WTC11 (cell line): ENCODE results near the gene QTRT2. TPM values are rescaled to one million over a fixed set of nuclear protein-coding genes. Genes with fewer than 3 reads are reported as not detected.

ENCODE experiments used
- ATAC-seq: fragments of 200-7000 bp; cut with Tn5 transposase; 2 replicates; pipeline ENCODE4 v1.10.0; 2021; ENCODE audit warnings: mild to moderate bottlenecking, moderate library complexity
- CTCF ChIA-PET: fragments of 300-600 bp; sonication (Branson Sonifier 250); formaldehyde crosslinking; loops from one replicate; lab custom pipeline; 2021; ENCODE audit warnings: antibody characterized with exemption; lab: Charles Lee
- POLR2A ChIA-PET: fragments of 350-600 bp; sonication (Branson Sonifier 250); formaldehyde crosslinking; loops from one replicate; lab custom pipeline; 2021; ENCODE audit warnings: antibody characterized with exemption; lab: Charles Lee
- DNase-seq: peaks from one replicate; pipeline ENCODE4 v3.0.0; 2021; ENCODE audit warnings: low spot score
- H3K27ac Mint-ChIP-seq: 2 replicates; pipeline ENCODE4 v1.8.0; 2021; ENCODE audit warnings: mixed read lengths
- H3K27me3 Mint-ChIP-seq: 2 replicates; pipeline ENCODE4 v1.8.0; 2021; ENCODE audit warnings: low read depth, mild to moderate bottlenecking, moderate library complexity, mixed read lengths
- H3K36me3 Mint-ChIP-seq: 2 replicates; pipeline ENCODE4 v1.8.0; 2021; ENCODE audit warnings: mixed read lengths
- H3K4me1 Mint-ChIP-seq: 2 replicates; pipeline ENCODE4 v1.8.0; 2022; ENCODE audit warnings: mixed read lengths
- H3K4me3 Mint-ChIP-seq: 2 replicates; pipeline ENCODE4 v1.8.0; 2021; ENCODE audit warnings: mild to moderate bottlenecking, moderate library complexity, mixed read lengths
- H3K9me3 Mint-ChIP-seq: 2 replicates; pipeline ENCODE4 v1.8.0; 2021; ENCODE audit warnings: mixed read lengths
- CREM ChIP-seq: sonication (generic); formaldehyde crosslinking; IDR thresholded peaks from 2 replicates; pipeline ENCODE4 v1.8.1; 2022; ENCODE audit warnings: mild to moderate bottlenecking, missing genetic modification reagents, moderate library complexity
- ELF4 ChIP-seq: sonication (generic); formaldehyde crosslinking; IDR thresholded peaks from 2 replicates; pipeline ENCODE4 v1.8.1; 2022; ENCODE audit warnings: low read depth, mild to moderate bottlenecking, moderate library complexity, missing genetic modification reagents
- EMX1 ChIP-seq: fragments of 250-450 bp; sonication (Bioruptor Pico); IDR thresholded peaks from 2 replicates; pipeline ENCODE4 v1.8.0; 2021; ENCODE audit warnings: mild to moderate bottlenecking
- FOXP1 ChIP-seq: sonication (generic); formaldehyde crosslinking; IDR thresholded peaks from 2 replicates; pipeline ENCODE4 v1.8.0; 2022; ENCODE audit warnings: missing genetic modification reagents, mild to moderate bottlenecking, moderate library complexity, borderline replicate concordance
- JUN ChIP-seq: sonication (generic); formaldehyde crosslinking; IDR thresholded peaks from 2 replicates; pipeline ENCODE4 v1.8.0; 2023; ENCODE audit warnings: mild to moderate bottlenecking, missing genetic modification reagents
- MXD4 ChIP-seq: fragments of 250-450 bp; sonication (Bioruptor Pico); IDR thresholded peaks from 2 replicates; pipeline ENCODE4 v1.8.0; 2021; ENCODE audit warnings: mild to moderate bottlenecking, moderate library complexity, borderline replicate concordance
- NFYB ChIP-seq: sonication (generic); formaldehyde crosslinking; conservative IDR thresholded peaks from 2 replicates; pipeline ENCODE4 v1.8.0; 2022; ENCODE audit warnings: low read depth, missing genetic modification reagents
- NR3C1 ChIP-seq: sonication (generic); formaldehyde crosslinking; conservative IDR thresholded peaks from 2 replicates; pipeline ENCODE4 v1.8.1; 2023; ENCODE audit warnings: low read depth, mild to moderate bottlenecking, missing genetic modification reagents
- OVOL2 ChIP-seq: fragments of 250-450 bp; sonication (Bioruptor Pico); IDR thresholded peaks from 2 replicates; pipeline ENCODE4 v1.9.0; 2021; ENCODE audit warnings: mild to moderate bottlenecking, borderline replicate concordance
- SMAD4 ChIP-seq: sonication (generic); formaldehyde crosslinking; IDR thresholded peaks from 2 replicates; pipeline ENCODE4 v1.8.0; 2022; ENCODE audit warnings: mild to moderate bottlenecking, missing genetic modification reagents
- SP1 ChIP-seq: sonication (generic); formaldehyde crosslinking; conservative IDR thresholded peaks from 2 replicates; pipeline ENCODE4 v1.8.1; 2022; ENCODE audit warnings: missing genetic modification reagents
- TEAD1 ChIP-seq: sonication (generic); formaldehyde crosslinking; IDR thresholded peaks from 2 replicates; pipeline ENCODE4 v1.8.0; 2022; ENCODE audit warnings: mild to moderate bottlenecking, missing genetic modification reagents
- ZBTB21 ChIP-seq: sonication (generic); formaldehyde crosslinking; IDR thresholded peaks from 2 replicates; pipeline ENCODE4 v1.8.1; 2023; ENCODE audit warnings: mild to moderate bottlenecking, missing genetic modification reagents, borderline replicate concordance
- ZNF263 ChIP-seq: sonication (generic); formaldehyde crosslinking; IDR thresholded peaks from 2 replicates; pipeline ENCODE4 v1.8.1; 2022; ENCODE audit warnings: low read depth, mild to moderate bottlenecking, moderate library complexity, missing genetic modification reagents
- ZNF317 ChIP-seq: sonication (generic); formaldehyde crosslinking; IDR thresholded peaks from 2 replicates; pipeline ENCODE4 v1.8.1; 2023; ENCODE audit warnings: low read depth, mild to moderate bottlenecking, moderate library complexity, missing genetic modification reagents, borderline replicate concordance
- ZNF396 ChIP-seq: fragments of 250-450 bp; sonication (Bioruptor Pico); IDR thresholded peaks from 2 replicates; pipeline ENCODE4 v1.8.0; 2021; ENCODE audit warnings: mild to moderate bottlenecking, moderate library complexity, borderline replicate concordance
- ZNF671 ChIP-seq: fragments of 250-450 bp; sonication (Bioruptor Pico); IDR thresholded peaks from 2 replicates; pipeline ENCODE4 v1.8.0; 2021; ENCODE audit warnings: mild to moderate bottlenecking
- total RNA-seq: library from RNA; stranded (reverse); gene quantifications from 3 replicates; pipeline ENCODE4 v1.2.3, GENCODE V29; 2021
- TF ChIP-seq, protein P1 (sequence below): sonication (generic); formaldehyde crosslinking; conservative IDR thresholded peaks from 2 replicates; pipeline ENCODE4 v1.8.1; 2023; ENCODE audit warnings: mild to moderate bottlenecking, low read depth, missing genetic modification reagents, moderate library complexity
- TF ChIP-seq, protein P2 (sequence below): sonication (generic); formaldehyde crosslinking; IDR thresholded peaks from 2 replicates; pipeline ENCODE4 v1.8.1; 2023; ENCODE audit warnings: mild to moderate bottlenecking, missing genetic modification reagents, moderate library complexity
- TF ChIP-seq, protein P3 (sequence below): fragments of 250-450 bp; sonication (Bioruptor Pico); IDR thresholded peaks from 2 replicates; pipeline ENCODE4 v1.9.0; 2021; ENCODE audit warnings: moderate library complexity, mild to moderate bottlenecking, inconsistent platforms, borderline replicate concordance
- TF ChIP-seq, protein P4 (sequence below): sonication (generic); formaldehyde crosslinking; IDR thresholded peaks from 2 replicates; pipeline ENCODE4 v1.8.1; 2023; ENCODE audit warnings: mild to moderate bottlenecking, missing genetic modification reagents, moderate library complexity
- TF ChIP-seq, protein P5 (sequence below): fragments of 200-600 bp; IDR thresholded peaks from 2 replicates; pipeline ENCODE4 v1.8.0; 2022; ENCODE audit warnings: antibody characterized with exemption
- TF ChIP-seq, protein P6 (sequence below): sonication (generic); formaldehyde crosslinking; IDR thresholded peaks from 2 replicates; pipeline ENCODE4 v1.8.0; 2023; ENCODE audit warnings: missing genetic modification reagents
- TF ChIP-seq, protein P7 (sequence below): sonication (generic); formaldehyde crosslinking; IDR thresholded peaks from 2 replicates; pipeline ENCODE4 v1.8.1; 2022; ENCODE audit warnings: mild to moderate bottlenecking, missing genetic modification reagents, moderate library complexity, borderline replicate concordance

Gene QTRT2
- total RNA-seq, 1 experiment from 2014 or later = 40.0 TPM

DNA sequence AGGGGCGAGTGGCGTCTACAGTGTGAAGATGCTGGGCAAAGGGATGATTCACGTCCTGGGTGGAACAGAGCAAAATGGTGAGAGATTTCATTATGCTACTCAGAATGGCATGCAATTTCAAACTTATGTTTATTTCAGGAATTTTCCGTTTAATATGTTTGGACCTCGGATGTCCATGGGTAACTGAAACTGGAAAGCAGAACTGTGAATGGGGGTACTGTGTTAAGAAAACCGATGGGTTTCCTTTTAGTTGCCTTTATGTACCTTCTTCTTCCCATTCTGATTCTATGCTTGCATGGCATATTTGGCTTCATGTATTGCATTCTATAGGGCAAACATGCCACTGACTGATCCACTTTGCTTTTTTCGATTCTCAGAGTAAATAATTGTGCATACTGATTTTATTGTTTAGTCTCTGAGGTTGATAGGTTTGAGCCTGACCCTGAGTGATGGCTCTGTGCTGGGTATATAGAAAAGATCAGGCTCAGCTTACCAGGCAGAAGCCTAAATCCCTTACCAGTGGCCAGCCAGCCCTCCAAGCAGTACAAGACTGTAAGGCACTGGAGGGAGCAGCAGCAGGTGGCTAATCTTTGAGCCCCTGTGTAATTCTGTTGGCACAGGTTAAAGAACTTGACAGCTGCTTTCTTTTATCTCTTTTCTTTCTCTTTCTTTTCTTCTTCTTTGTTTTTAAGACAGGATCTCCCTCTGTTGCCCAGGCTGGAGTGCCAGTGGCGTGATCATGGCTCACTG, 4.5 kb downstream of the QTRT2 start (continued):
- TF ChIP-seq, protein P1, sequence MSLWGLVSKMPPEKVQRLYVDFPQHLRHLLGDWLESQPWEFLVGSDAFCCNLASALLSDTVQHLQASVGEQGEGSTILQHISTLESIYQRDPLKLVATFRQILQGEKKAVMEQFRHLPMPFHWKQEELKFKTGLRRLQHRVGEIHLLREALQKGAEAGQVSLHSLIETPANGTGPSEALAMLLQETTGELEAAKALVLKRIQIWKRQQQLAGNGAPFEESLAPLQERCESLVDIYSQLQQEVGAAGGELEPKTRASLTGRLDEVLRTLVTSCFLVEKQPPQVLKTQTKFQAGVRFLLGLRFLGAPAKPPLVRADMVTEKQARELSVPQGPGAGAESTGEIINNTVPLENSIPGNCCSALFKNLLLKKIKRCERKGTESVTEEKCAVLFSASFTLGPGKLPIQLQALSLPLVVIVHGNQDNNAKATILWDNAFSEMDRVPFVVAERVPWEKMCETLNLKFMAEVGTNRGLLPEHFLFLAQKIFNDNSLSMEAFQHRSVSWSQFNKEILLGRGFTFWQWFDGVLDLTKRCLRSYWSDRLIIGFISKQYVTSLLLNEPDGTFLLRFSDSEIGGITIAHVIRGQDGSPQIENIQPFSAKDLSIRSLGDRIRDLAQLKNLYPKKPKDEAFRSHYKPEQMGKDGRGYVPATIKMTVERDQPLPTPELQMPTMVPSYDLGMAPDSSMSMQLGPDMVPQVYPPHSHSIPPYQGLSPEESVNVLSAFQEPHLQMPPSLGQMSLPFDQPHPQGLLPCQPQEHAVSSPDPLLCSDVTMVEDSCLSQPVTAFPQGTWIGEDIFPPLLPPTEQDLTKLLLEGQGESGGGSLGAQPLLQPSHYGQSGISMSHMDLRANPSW (CRISPR knock-in tag) = no peak
- TF ChIP-seq NFYB (CRISPR knock-in tag) = no peak
- no peak for TF ChIP-seq ZNF263 (CRISPR knock-in tag)
- TF ChIP-seq CREM (CRISPR knock-in tag) = no peak
- TF ChIP-seq EMX1 (CRISPR knock-in tag) = no peak

DNA sequence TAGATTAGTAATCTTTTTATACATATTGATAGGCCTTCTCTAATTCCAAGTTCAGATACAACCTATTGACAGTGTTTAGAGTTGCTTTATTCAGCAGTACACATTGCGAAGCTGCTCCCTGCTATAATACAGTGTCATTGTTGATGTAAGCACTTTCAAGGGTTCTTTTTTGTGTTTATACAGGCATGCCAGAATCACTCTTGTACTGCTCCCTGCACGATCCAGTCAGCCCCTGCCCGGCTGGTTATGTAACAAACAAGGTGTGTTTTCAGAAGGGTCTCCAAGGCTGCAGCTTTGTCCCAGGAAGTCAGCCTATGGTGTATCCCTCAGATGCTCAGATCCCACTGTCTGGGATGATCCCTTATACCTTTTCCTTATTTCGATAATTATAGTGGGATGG, 11.3 kb downstream of the QTRT2 start:
- no peak overlapping the region for H3K27ac Mint-ChIP-seq
- ChIA-PET POLR2A (no interaction called here), CTCF (no interaction called here)
- peaks cover 45% of the 10 kb centered on the region for H3K36me3 Mint-ChIP-seq
- no peak for ATAC-seq
- H3K27me3 Mint-ChIP-seq = no peaks in the 10 kb centered on the region
- H3K9me3 Mint-ChIP-seq = no peaks in the 10 kb centered on the region
- TF ChIP-seq ELF4 (CRISPR knock-in tag) = no peak
- TF ChIP-seq MXD4 (CRISPR knock-in tag) = no peak
- no peak for TF ChIP-seq OVOL2 (CRISPR knock-in tag)
- no peak for TF ChIP-seq NFYB (CRISPR knock-in tag)
- TF ChIP-seq, all 79 proteins: peak for 0
- Mint-ChIP-seq H3K4me3 (no peak overlapping the region), H3K4me1 (no peaks in the 10 kb centered on the region)
- DNase-seq = no peak

DNA sequence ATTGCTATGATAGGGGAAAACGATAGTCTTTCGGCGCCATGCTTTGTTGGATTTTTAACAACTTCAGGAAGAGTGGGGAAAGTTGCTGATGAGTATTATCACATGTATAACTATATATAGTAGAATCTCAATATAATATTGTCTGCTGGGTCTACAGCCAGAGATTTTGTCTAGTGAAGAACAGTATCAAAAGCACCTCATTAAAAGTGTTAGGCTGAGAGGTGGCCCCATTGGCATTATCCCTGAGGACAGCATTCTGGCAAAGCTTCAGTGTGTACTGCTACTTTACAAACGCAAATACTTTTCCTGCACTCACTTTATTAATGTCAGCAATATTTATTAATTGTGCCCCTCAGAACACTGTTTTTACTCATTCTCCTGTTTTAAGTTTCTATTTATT, 11.8 kb downstream of the QTRT2 start:
- CTCF ChIA-PET = no interaction called here
- H3K36me3 Mint-ChIP-seq = peaks cover 48% of the 10 kb centered on the region
- TF ChIP-seq, protein P2, sequence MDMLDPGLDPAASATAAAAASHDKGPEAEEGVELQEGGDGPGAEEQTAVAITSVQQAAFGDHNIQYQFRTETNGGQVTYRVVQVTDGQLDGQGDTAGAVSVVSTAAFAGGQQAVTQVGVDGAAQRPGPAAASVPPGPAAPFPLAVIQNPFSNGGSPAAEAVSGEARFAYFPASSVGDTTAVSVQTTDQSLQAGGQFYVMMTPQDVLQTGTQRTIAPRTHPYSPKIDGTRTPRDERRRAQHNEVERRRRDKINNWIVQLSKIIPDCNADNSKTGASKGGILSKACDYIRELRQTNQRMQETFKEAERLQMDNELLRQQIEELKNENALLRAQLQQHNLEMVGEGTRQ (CRISPR knock-in tag) = no peak
- TF ChIP-seq SMAD4 (CRISPR knock-in tag) (no peak), FOXP1 (CRISPR knock-in tag) (no peak), ZNF396 (no peak), ZNF317 (no peak), ZBTB21 (CRISPR knock-in tag) (no peak), JUN (CRISPR knock-in tag) (no peak), OVOL2 (CRISPR knock-in tag) (no peak), ELF4 (CRISPR knock-in tag) (no peak), ZNF671 (CRISPR knock-in tag) (no peak), TEAD1 (CRISPR knock-in tag) (no peak), SP1 (CRISPR knock-in tag) (no peak), NR3C1 (no peak)
- TF ChIP-seq, protein P3, sequence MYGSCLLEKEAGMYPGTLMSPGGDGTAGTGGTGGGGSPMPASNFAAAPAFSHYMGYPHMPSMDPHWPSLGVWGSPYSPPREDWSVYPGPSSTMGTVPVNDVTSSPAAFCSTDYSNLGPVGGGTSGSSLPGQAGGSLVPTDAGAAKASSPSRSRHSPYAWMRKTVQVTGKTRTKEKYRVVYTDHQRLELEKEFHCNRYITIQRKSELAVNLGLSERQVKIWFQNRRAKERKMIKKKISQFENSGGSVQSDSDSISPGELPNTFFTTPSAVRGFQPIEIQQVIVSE (CRISPR knock-in tag) = no peak
- TF ChIP-seq, protein P4, sequence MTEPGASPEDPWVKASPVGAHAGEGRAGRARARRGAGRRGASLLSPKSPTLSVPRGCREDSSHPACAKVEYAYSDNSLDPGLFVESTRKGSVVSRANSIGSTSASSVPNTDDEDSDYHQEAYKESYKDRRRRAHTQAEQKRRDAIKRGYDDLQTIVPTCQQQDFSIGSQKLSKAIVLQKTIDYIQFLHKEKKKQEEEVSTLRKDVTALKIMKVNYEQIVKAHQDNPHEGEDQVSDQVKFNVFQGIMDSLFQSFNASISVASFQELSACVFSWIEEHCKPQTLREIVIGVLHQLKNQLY (CRISPR knock-in tag) = no peak
- TF ChIP-seq, protein P5, sequence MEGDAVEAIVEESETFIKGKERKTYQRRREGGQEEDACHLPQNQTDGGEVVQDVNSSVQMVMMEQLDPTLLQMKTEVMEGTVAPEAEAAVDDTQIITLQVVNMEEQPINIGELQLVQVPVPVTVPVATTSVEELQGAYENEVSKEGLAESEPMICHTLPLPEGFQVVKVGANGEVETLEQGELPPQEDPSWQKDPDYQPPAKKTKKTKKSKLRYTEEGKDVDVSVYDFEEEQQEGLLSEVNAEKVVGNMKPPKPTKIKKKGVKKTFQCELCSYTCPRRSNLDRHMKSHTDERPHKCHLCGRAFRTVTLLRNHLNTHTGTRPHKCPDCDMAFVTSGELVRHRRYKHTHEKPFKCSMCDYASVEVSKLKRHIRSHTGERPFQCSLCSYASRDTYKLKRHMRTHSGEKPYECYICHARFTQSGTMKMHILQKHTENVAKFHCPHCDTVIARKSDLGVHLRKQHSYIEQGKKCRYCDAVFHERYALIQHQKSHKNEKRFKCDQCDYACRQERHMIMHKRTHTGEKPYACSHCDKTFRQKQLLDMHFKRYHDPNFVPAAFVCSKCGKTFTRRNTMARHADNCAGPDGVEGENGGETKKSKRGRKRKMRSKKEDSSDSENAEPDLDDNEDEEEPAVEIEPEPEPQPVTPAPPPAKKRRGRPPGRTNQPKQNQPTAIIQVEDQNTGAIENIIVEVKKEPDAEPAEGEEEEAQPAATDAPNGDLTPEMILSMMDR = no peak
- TF ChIP-seq, protein P6, sequence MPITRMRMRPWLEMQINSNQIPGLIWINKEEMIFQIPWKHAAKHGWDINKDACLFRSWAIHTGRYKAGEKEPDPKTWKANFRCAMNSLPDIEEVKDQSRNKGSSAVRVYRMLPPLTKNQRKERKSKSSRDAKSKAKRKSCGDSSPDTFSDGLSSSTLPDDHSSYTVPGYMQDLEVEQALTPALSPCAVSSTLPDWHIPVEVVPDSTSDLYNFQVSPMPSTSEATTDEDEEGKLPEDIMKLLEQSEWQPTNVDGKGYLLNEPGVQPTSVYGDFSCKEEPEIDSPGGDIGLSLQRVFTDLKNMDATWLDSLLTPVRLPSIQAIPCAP (CRISPR knock-in tag) = no peak
- TF ChIP-seq, protein P7, sequence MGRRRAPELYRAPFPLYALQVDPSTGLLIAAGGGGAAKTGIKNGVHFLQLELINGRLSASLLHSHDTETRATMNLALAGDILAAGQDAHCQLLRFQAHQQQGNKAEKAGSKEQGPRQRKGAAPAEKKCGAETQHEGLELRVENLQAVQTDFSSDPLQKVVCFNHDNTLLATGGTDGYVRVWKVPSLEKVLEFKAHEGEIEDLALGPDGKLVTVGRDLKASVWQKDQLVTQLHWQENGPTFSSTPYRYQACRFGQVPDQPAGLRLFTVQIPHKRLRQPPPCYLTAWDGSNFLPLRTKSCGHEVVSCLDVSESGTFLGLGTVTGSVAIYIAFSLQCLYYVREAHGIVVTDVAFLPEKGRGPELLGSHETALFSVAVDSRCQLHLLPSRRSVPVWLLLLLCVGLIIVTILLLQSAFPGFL = no peak
- POLR2A ChIA-PET = no interaction called here
- H3K27me3 Mint-ChIP-seq = no peaks in the 10 kb centered on the region
- no peak overlapping the region for H3K27ac Mint-ChIP-seq
- no peaks in the 10 kb centered on the region for H3K4me1 Mint-ChIP-seq
- DNase-seq = no peak
- no peak for ATAC-seq
- no peaks in the 10 kb centered on the region for H3K9me3 Mint-ChIP-seq
- no peak overlapping the region for H3K4me3 Mint-ChIP-seq
